ENCODE measurements around the gene GPR176. TPM values are rescaled to one million over a fixed set of nuclear protein-coding genes. Genes with fewer than 3 reads are reported as not detected.

Gene GPR176
- total RNA-seq, 1 donor from 2014 or later, result 15.9 TPM

DNA sequence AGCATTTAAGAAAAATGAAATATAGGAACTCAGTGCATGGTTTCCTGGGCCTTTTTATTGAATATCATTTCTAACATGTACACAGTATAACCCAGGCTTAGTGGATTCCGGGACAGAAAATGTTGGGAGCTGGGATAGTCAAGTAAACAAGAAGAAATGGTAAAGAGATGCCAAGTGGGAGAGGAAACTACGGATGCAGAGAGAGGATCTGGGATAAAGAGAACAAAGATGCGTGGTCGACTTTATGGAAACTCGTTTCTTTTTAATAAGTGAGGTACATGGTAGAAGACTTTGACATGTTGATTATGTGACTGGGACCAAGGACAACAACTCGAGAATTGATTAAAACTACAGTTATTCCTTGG, 1.2 kb upstream of the GPR176 start:
- Mint-ChIP-seq H3K36me3 (ENCODE audit: unreplicated experiment) (no peaks in the 10 kb centered on the region), H3K4me1 (ENCODE audit: low read depth, unreplicated experiment) (peaks cover 11% of the 10 kb centered on the region), H3K4me3 (ENCODE audit: unreplicated experiment) (peak overlapping the region; percentile 85), H3K27ac (ENCODE audit: unreplicated experiment) (peak overlapping the region; percentile 20), H3K27me3 (ENCODE audit: unreplicated experiment) (no peaks in the 10 kb centered on the region), H3K9me3 (ENCODE audit: unreplicated experiment) (peaks cover 9% of the 10 kb centered on the region)
- DNase-seq, result no peak
- no peak for TF ChIP-seq CTCF (IDR thresholded peaks at IDR 0.05; ENCODE audit: partially characterized antibody, unreplicated experiment)

GRCh38 chr15:39920510-39921273, 626 bp upstream of the GPR176 start:
- peak overlapping the region; percentile 85 for H3K4me3 Mint-ChIP-seq (ENCODE audit: unreplicated experiment)
- H3K27me3 Mint-ChIP-seq (ENCODE audit: unreplicated experiment), result no peaks in the 10 kb centered on the region
- peak overlapping the region; percentile 20 for H3K27ac Mint-ChIP-seq (ENCODE audit: unreplicated experiment)
- peak; percentile 79 for DNase-seq
- H3K9me3 Mint-ChIP-seq (ENCODE audit: unreplicated experiment), result peaks cover 9% of the 10 kb centered on the region
- H3K36me3 Mint-ChIP-seq (ENCODE audit: unreplicated experiment), result no peaks in the 10 kb centered on the region
- peaks cover 11% of the 10 kb centered on the region for H3K4me1 Mint-ChIP-seq (ENCODE audit: low read depth, unreplicated experiment)
- TF ChIP-seq CTCF (IDR thresholded peaks at IDR 0.05; ENCODE audit: partially characterized antibody, unreplicated experiment), result no peak

DNA sequence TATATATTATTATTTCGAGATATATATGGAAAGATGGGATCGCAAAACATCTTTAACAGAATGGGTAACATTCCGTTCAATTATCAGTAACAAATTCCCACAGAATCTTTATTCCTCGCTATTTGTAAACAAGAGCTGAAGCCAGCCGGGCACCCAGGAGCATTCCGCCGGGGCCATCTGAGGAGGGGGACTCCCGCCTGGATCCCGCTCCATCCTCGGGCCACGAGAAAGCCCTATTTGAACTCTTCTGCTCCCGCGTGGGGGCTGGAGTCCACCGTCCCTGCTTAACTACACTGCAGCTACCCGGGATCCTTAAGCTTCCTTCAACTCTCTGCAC, 687 bp downstream of the GPR176 start:
- H3K4me1 Mint-ChIP-seq (ENCODE audit: low read depth, unreplicated experiment), result peaks cover 11% of the 10 kb centered on the region
- peaks cover 9% of the 10 kb centered on the region for H3K9me3 Mint-ChIP-seq (ENCODE audit: unreplicated experiment)
- TF ChIP-seq CTCF (IDR thresholded peaks at IDR 0.05; ENCODE audit: partially characterized antibody, unreplicated experiment), result no peak
- no peaks in the 10 kb centered on the region for H3K36me3 Mint-ChIP-seq (ENCODE audit: unreplicated experiment)
- H3K27me3 Mint-ChIP-seq (ENCODE audit: unreplicated experiment), result no peaks in the 10 kb centered on the region
- H3K4me3 Mint-ChIP-seq (ENCODE audit: unreplicated experiment), result peak overlapping the region; percentile 81
- peak overlapping the region; percentile 28 for H3K27ac Mint-ChIP-seq (ENCODE audit: unreplicated experiment)
- no peak for DNase-seq

DNA sequence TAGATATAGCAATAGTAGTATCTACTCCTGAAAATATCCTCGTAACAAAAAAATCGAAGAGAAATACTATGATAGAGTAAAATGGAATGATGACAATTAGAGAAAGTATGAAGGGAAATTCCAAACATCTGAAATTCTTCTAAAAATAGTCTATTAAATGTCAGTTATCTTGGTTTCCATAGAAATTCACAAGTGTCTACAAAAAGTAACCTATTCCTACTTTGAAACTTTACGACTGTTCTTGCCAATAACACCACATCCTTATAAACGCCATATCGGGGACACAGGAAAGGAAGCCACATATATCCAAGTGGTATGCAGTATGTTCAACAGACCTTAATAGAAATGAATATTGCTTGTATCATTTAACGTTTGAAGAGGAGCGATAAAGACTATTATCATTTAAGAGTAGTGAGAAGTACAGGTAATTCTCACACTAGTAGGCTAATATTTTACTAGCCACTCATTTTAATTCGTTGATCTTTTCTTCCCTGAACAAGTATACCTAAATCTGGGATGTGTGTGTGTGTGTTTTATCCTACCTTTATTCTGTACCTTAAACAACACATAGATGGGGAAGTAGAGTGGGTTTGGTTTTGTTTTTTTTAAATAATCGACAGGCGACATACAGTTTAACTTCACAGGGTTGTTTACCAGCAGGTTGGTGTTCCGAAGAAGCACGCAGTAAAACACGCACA, 1.2 kb downstream of the GPR176 start:
- no peaks in the 10 kb centered on the region for H3K36me3 Mint-ChIP-seq (ENCODE audit: unreplicated experiment)
- DNase-seq, result no peak
- peaks cover 11% of the 10 kb centered on the region for H3K4me1 Mint-ChIP-seq (ENCODE audit: low read depth, unreplicated experiment)
- TF ChIP-seq CTCF (IDR thresholded peaks at IDR 0.05; ENCODE audit: partially characterized antibody, unreplicated experiment), result no peak
- peak overlapping the region; percentile 81 for H3K4me3 Mint-ChIP-seq (ENCODE audit: unreplicated experiment)
- H3K27ac Mint-ChIP-seq (ENCODE audit: unreplicated experiment), result peak overlapping the region; percentile 5
- H3K9me3 Mint-ChIP-seq (ENCODE audit: unreplicated experiment), result peaks cover 9% of the 10 kb centered on the region
- H3K27me3 Mint-ChIP-seq (ENCODE audit: unreplicated experiment), result no peaks in the 10 kb centered on the region

GRCh38 chr15:39914977-39915376, 5.1 kb downstream of the GPR176 start:
- no peak for TF ChIP-seq CTCF (IDR thresholded peaks at IDR 0.05; ENCODE audit: partially characterized antibody, unreplicated experiment)
- H3K36me3 Mint-ChIP-seq (ENCODE audit: unreplicated experiment), result no peaks in the 10 kb centered on the region
- DNase-seq, result no peak
- H3K27me3 Mint-ChIP-seq (ENCODE audit: unreplicated experiment), result peaks cover 2% of the 10 kb centered on the region
- peaks cover 2% of the 10 kb centered on the region for H3K4me1 Mint-ChIP-seq (ENCODE audit: low read depth, unreplicated experiment)
- peaks cover 5% of the 10 kb centered on the region for H3K9me3 Mint-ChIP-seq (ENCODE audit: unreplicated experiment)
- H3K4me3 Mint-ChIP-seq (ENCODE audit: unreplicated experiment), result no peak overlapping the region
- H3K27ac Mint-ChIP-seq (ENCODE audit: unreplicated experiment), result no peak overlapping the region

All from glutamatergic neuron (in vitro differentiated cells).